Loucy (cell line): ENCODE results near the gene ETS1.

Experiments
- H2AFZ ChIP-seq: fragments of 200-600 bp; sonication (generic); 2 replicates; pipeline ENCODE4 v1.6.0; 2016; ENCODE audit warnings: antibody characterized with exemption, mild to moderate bottlenecking, low read length, moderate library complexity
- H3F3A ChIP-seq: fragments of 200-600 bp; 2 replicates; pipeline ENCODE4 v1.6.0; 2016; ENCODE audit warnings: antibody characterized with exemption, low read depth, mild to moderate bottlenecking
- H3K27me3 ChIP-seq: fragments of 200-600 bp; sonication (generic); 2 replicates; pipeline ENCODE4 v1.6.1; 2014; ENCODE audit warnings: low read length, mild to moderate bottlenecking; ENCODE audit not compliant: insufficient read depth, poor library complexity, severe bottlenecking
- H3K36me3 ChIP-seq: fragments of 200-600 bp; sonication (generic); 2 replicates; pipeline ENCODE4 v1.6.1; 2016; ENCODE audit warnings: low read length; ENCODE audit not compliant: insufficient read depth
- H3K4me1 ChIP-seq: fragments of 200-600 bp; sonication (generic); 2 replicates; pipeline ENCODE4 v1.5.1; 2014; ENCODE audit warnings: low read length, mild to moderate bottlenecking; ENCODE audit not compliant: insufficient read depth, poor library complexity, severe bottlenecking
- H3K4me2 ChIP-seq: fragments of 200-600 bp; sonication (generic); 2 replicates; pipeline ENCODE4 v1.6.0; 2014; ENCODE audit warnings: antibody characterized with exemption, low read length, low read depth, mild to moderate bottlenecking; ENCODE audit not compliant: poor library complexity, severe bottlenecking
- H3K4me3 ChIP-seq: fragments of 200-600 bp; sonication (generic); 2 replicates; pipeline ENCODE4 v1.5.1; 2014; ENCODE audit warnings: low read length, mild to moderate bottlenecking, mixed read lengths; ENCODE audit not compliant: poor library complexity, severe bottlenecking
- H3K79me2 ChIP-seq: fragments of 200-600 bp; sonication (generic); 2 replicates; pipeline ENCODE4 v1.6.1; 2014; ENCODE audit warnings: low read length; ENCODE audit not compliant: insufficient read depth
- H3K9ac ChIP-seq: fragments of 200-600 bp; sonication (generic); 2 replicates; pipeline ENCODE4 v1.6.0; 2014; ENCODE audit warnings: mild to moderate bottlenecking, low read depth, low read length, moderate library complexity; ENCODE audit not compliant: poor library complexity, severe bottlenecking
- H3K9me2 ChIP-seq: fragments of 200-600 bp; sonication (generic); replicated peaks from 2 replicates; pipeline ENCODE4 v1.6.1; 2016; ENCODE audit warnings: low read depth, low read length, mixed read lengths
- H3K9me3 ChIP-seq: fragments of 200-600 bp; sonication (generic); 2 replicates; pipeline ENCODE4 v1.6.1; 2014; ENCODE audit warnings: mild to moderate bottlenecking, antibody characterized with exemption, low read length, low read depth; ENCODE audit not compliant: insufficient read depth
- H4K20me1 ChIP-seq: fragments of 200-600 bp; sonication (generic); 2 replicates; pipeline ENCODE4 v1.6.0; 2014; ENCODE audit warnings: antibody characterized with exemption, low read length, mild to moderate bottlenecking; ENCODE audit not compliant: insufficient read depth, poor library complexity, severe bottlenecking
- EZH2phosphoT487 ChIP-seq: fragments of 200-600 bp; IDR thresholded peaks from 2 replicates; pipeline ENCODE4 v1.6.1; 2018; ENCODE audit warnings: antibody characterized with exemption, mild to moderate bottlenecking, moderate library complexity, borderline replicate concordance
- TF ChIP-seq, protein P1 (sequence below): fragments of 200-600 bp; sonication (generic); conservative IDR thresholded peaks from 2 replicates; pipeline ENCODE4 v1.5.1; 2014; ENCODE audit warnings: mild to moderate bottlenecking, antibody characterized with exemption, low read length

ETS1 gene

DNA sequence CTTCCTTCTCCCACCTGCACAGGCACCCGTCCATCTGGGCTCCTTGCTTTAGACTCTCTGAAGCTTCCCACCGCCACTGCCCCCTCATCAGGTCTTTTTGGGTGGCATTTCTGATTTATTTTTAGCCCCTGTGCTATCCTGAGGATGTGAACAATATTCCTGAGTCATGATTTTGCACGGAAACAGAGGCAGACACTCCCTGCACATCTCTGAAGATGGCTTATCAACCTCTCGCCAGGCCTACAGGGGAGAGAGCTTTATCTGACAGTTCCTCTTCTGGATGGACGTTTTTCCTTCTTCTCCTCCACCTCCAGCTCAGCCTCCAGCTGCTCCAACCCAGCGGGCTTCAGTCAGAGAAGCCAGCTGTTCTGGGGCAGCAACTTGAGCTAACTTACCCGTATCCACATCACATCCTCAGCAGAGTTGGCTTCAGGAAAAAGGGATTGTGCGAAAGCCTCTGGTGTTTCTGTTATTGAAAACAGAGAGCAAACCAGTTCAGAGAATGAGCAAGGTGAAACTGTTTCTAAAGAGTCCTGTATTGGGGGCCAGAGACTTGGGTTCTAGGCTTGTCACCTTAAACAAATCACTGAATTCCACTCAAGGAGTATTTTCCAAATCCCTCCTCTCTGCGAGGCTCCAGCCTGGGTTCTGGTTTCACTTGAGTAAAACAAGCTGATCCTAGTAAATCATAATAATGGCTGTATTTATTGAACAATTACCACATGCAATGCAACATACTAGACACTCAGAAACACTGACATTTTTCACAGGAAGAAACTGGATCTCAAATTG is 33.1 kb upstream of the ETS1 start:
- TF ChIP-seq EZH2phosphoT487 = no peak
- Histone ChIP-seq H4K20me1 (no peaks in the 10 kb centered on the region), H3K4me3 (no peak overlapping the region), H3K9me2 (no peaks in the 10 kb centered on the region), H3K4me2 (no peak overlapping the region), H3K9ac (no peak overlapping the region), H3K9me3 (no peaks in the 10 kb centered on the region), H2AFZ (no peak overlapping the region), H3K4me1 (peaks cover 25% of the 10 kb centered on the region), H3F3A (no peaks in the 10 kb centered on the region), H3K27me3 (no peaks in the 10 kb centered on the region), H3K79me2 (no peaks in the 10 kb centered on the region), H3K36me3 (no peaks in the 10 kb centered on the region)

DNA sequence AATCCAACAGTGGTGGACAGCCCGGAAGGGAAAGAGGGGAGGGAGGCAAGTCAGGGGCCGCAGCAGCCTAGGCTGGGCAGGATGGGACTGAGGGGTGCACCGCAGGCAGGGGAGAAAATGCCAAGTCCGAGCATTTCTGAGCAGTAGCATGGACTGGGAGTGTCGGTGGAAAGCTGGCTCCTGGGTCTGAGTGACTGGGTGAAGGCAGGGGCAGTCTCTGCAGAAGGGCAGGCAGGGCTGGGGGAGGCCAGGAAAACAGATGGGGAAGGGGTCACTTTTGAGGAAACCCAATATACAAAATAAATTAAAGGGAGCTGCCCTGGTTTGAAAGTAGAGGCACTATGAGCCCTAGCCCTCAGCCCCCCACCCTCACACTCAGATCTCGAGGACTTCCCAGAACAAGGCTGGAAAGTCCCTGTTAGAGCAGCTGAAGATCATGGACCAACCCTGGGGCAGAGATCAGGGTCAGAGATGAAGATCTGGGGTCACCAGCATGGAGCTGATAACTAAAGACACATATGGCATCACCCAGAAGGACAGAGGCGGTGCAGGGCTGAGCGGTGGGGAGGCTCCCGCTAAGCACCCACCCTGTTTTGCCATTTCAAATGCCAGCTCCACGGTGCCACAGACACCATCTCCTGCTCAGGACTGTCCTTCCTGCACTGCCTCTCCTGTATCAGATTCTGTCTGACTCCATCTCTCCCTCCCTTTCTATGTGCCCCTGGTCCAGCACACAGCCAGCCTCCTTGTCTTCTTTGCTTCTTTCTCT is 32.4 kb upstream of the ETS1 start:
- Histone ChIP-seq H3K4me2 (no peak overlapping the region), H3K4me3 (no peak overlapping the region), H3K4me1 (peaks cover 17% of the 10 kb centered on the region), H3K9me2 (no peaks in the 10 kb centered on the region), H3K79me2 (no peaks in the 10 kb centered on the region), H3K9ac (no peak overlapping the region), H3K9me3 (no peaks in the 10 kb centered on the region), H3K36me3 (no peaks in the 10 kb centered on the region), H3K27me3 (no peaks in the 10 kb centered on the region), H4K20me1 (no peaks in the 10 kb centered on the region), H3F3A (no peaks in the 10 kb centered on the region), H2AFZ (no peak overlapping the region)
- TF ChIP-seq, protein P1, sequence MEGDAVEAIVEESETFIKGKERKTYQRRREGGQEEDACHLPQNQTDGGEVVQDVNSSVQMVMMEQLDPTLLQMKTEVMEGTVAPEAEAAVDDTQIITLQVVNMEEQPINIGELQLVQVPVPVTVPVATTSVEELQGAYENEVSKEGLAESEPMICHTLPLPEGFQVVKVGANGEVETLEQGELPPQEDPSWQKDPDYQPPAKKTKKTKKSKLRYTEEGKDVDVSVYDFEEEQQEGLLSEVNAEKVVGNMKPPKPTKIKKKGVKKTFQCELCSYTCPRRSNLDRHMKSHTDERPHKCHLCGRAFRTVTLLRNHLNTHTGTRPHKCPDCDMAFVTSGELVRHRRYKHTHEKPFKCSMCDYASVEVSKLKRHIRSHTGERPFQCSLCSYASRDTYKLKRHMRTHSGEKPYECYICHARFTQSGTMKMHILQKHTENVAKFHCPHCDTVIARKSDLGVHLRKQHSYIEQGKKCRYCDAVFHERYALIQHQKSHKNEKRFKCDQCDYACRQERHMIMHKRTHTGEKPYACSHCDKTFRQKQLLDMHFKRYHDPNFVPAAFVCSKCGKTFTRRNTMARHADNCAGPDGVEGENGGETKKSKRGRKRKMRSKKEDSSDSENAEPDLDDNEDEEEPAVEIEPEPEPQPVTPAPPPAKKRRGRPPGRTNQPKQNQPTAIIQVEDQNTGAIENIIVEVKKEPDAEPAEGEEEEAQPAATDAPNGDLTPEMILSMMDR = no peak
- TF ChIP-seq EZH2phosphoT487 = no peak

DNA sequence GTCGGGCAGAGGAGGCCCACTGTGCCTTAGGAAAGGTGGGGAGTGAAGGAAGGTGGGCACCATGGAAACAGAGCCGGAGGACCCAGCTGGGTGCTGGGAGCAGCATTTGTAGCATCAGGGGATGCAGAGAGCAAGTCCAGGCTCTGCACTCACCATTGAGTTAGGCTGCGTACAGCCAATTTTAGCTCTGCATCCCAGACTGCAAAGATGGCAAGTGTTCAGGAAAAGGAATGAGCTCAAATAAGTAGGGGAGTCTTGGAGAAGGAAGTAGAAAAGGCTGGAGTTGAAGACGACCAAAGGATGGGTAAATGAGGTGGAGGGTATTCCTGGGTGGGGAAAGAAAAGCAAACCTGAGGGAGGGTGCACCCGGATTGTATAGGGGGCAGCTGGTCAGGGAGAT is 31.6 kb upstream of the ETS1 start:
- H3K36me3 ChIP-seq = no peaks in the 10 kb centered on the region
- no peaks in the 10 kb centered on the region for H3F3A ChIP-seq
- TF ChIP-seq, protein P1 = no peak
- no peak for TF ChIP-seq EZH2phosphoT487
- no peak overlapping the region for H3K4me3 ChIP-seq
- no peak overlapping the region for H2AFZ ChIP-seq
- no peak overlapping the region for H3K9ac ChIP-seq
- no peaks in the 10 kb centered on the region for H3K9me2 ChIP-seq
- no peaks in the 10 kb centered on the region for H4K20me1 ChIP-seq
- peaks cover 11% of the 10 kb centered on the region for H3K4me1 ChIP-seq
- no peaks in the 10 kb centered on the region for H3K9me3 ChIP-seq
- no peak overlapping the region for H3K4me2 ChIP-seq
- no peaks in the 10 kb centered on the region for H3K27me3 ChIP-seq
- no peaks in the 10 kb centered on the region for H3K79me2 ChIP-seq
